GM13976 (cell line): ENCODE data around the gene DUSP10.
A peak's percentile ranks its signal among the peaks of the same experiment; 100 is the strongest.

Experiments used
- DNase-seq: peaks from one replicate; pipeline ENCODE4 v3.0.0; 2012; ENCODE audit warnings: low spot score
- CTCF ChIP-seq: IDR thresholded peaks from 2 replicates; pipeline ENCODE4 v1.5.1; 2012; ENCODE audit warnings: borderline replicate concordance, mild to moderate bottlenecking; ENCODE audit not compliant: insufficient read depth; ENCODE audit errors: extremely low read depth, missing control alignments, control extremely low read depth
- in situ Hi-C: fragments of 300-500 bp; cut with MboI; formaldehyde crosslinking; loops from one replicate; pipeline ENCODE4 v1.12.0; 2022; ENCODE audit warnings: low sequenced_read_pairs, mixed read lengths, inconsistent platforms; ENCODE audit not compliant: unreplicated experiment

The DUSP10 gene

GRCh38 chr1:221741703-221742554, at the start of gene DUSP10:
Gene DUSP10, minus strand, starts transcription at chr1:221742089. Its CDS starts 2,345 bp downstream, at chr1:221739744.
- DNase-seq, result peak; percentile 99
- no peak for TF ChIP-seq CTCF
- in situ Hi-C loops, result loop anchor here (25.0 kb wide), 1 partner anchor 420 kb away; no protein-coding TSS in a partner anchor

GRCh38 chr1:221788466-221788865, 46.6 kb upstream of the DUSP10 start:
- in situ Hi-C loops, result no loop called here
- no peak for TF ChIP-seq CTCF

GRCh38 chr1:221786647-221787046, 44.8 kb upstream of the DUSP10 start:
- TF ChIP-seq CTCF, result no peak
- no peak for DNase-seq
- in situ Hi-C loops, result no loop called here

More at GRCh38 chr1:221788466-221788865, 46.6 kb upstream of the DUSP10 start:
- DNase-seq, result no peak

- no peak for TF ChIP-seq CTCF
- in situ Hi-C loops, result no loop called here
- no peak for DNase-seq
Observed at GRCh38 chr1:221783936-221784335, 42.0 kb upstream of the DUSP10 start.

GRCh38 chr1:221783437-221783836, 41.5 kb upstream of the DUSP10 start:
- no peak for DNase-seq
- in situ Hi-C loops, result no loop called here
- no peak for TF ChIP-seq CTCF

- in situ Hi-C loops, result no loop called here
- no peak for DNase-seq
- no peak for TF ChIP-seq CTCF
Observed at GRCh38 chr1:221782970-221783369, 41.1 kb upstream of the DUSP10 start.
